ENCODE data around the gene CTNNBL1.
"Not testable (repeated sequence)": the region's sequence is repeated elsewhere in the genome, so short reads cannot be mapped to it uniquely, and the experiment has no call there.

Gene CTNNBL1

GRCh38 chr20:37662308-37662707 is 31.5 kb upstream of the CTNNBL1 start:
- no peak overlapping the region for H3K27ac ChIP-seq
- no peak for TF ChIP-seq CTCF (IDR thresholded peaks at IDR 0.05; ENCODE audit: low read depth, low read length, missing control alignments)
- no peak overlapping the region for H3K4me3 ChIP-seq (ENCODE audit: low read depth, low read length)
- H3K36me3 ChIP-seq (replicated peaks), result no peaks in the 10 kb centered on the region
- DNase-seq, result no peak
- H3K27me3 ChIP-seq (replicated peaks), result no peaks in the 10 kb centered on the region
- in situ Hi-C loops (cut with HindIII; ENCODE audit: low pct_ligation_motif_present, low sequenced_read_pairs), result no loop called here

- H3K27me3 ChIP-seq (replicated peaks); H3K36me3 ChIP-seq (replicated peaks); in situ Hi-C loops (cut with HindIII; ENCODE audit: low pct_ligation_motif_present, low sequenced_read_pairs); DNase-seq; H3K4me3 ChIP-seq (ENCODE audit: low read depth, low read length); H3K27ac ChIP-seq: not testable (repeated sequence)
These were observed 29.2 kb upstream of the CTNNBL1 start for GRCh38 chr20:37664595-37664994.

GRCh38 chr20:37668166-37668565 is 25.7 kb upstream of the CTNNBL1 start:
- in situ Hi-C loops (cut with HindIII; ENCODE audit: low pct_ligation_motif_present, low sequenced_read_pairs), result no loop called here
- Histone ChIP-seq H3K36me3 (replicated peaks) (no peaks in the 10 kb centered on the region), H3K27ac (no peak overlapping the region), H3K4me3 (ENCODE audit: low read depth, low read length) (no peak overlapping the region), H3K27me3 (replicated peaks) (peaks cover 21% of the 10 kb centered on the region)
- no peak for DNase-seq
- TF ChIP-seq CTCF (IDR thresholded peaks at IDR 0.05; ENCODE audit: low read depth, low read length, missing control alignments), result no peak

- Histone ChIP-seq H3K4me3 (ENCODE audit: low read depth, low read length) (no peak overlapping the region), H3K27me3 (replicated peaks) (peaks cover 21% of the 10 kb centered on the region), H3K36me3 (replicated peaks) (no peaks in the 10 kb centered on the region), H3K27ac (no peak overlapping the region)
- in situ Hi-C loops (cut with HindIII; ENCODE audit: low pct_ligation_motif_present, low sequenced_read_pairs), result no loop called here
- DNase-seq, result no peak
- TF ChIP-seq CTCF (IDR thresholded peaks at IDR 0.05; ENCODE audit: low read depth, low read length, missing control alignments), result no peak
These were observed 24.6 kb upstream of the CTNNBL1 start for GRCh38 chr20:37669062-37669772.

- no peak overlapping the region for H3K4me3 ChIP-seq (ENCODE audit: low read depth, low read length)
- in situ Hi-C loops (cut with HindIII; ENCODE audit: low pct_ligation_motif_present, low sequenced_read_pairs), result no loop called here
- peaks cover 21% of the 10 kb centered on the region for H3K27me3 ChIP-seq (replicated peaks)
- H3K27ac ChIP-seq, result no peak overlapping the region
- DNase-seq, result no peak
- no peaks in the 10 kb centered on the region for H3K36me3 ChIP-seq (replicated peaks)
- no peak for TF ChIP-seq CTCF (IDR thresholded peaks at IDR 0.05; ENCODE audit: low read depth, low read length, missing control alignments)
These were observed 24.0 kb upstream of the CTNNBL1 start for GRCh38 chr20:37669773-37670236.

- Histone ChIP-seq H3K27me3 (replicated peaks) (peaks cover 21% of the 10 kb centered on the region), H3K4me3 (ENCODE audit: low read depth, low read length) (no peak overlapping the region)
- in situ Hi-C loops (cut with HindIII; ENCODE audit: low pct_ligation_motif_present, low sequenced_read_pairs), result no loop called here
These were observed 23.5 kb upstream of the CTNNBL1 start for GRCh38 chr20:37670351-37670791.

More at GRCh38 chr20:37670351-37670791, 23.5 kb upstream of the CTNNBL1 start:
- no peak for DNase-seq
- Histone ChIP-seq H3K36me3 (replicated peaks) (no peaks in the 10 kb centered on the region), H3K27ac (no peak overlapping the region)
- TF ChIP-seq CTCF (IDR thresholded peaks at IDR 0.05; ENCODE audit: low read depth, low read length, missing control alignments), result no peak

All from brain microvascular endothelial cell (primary cell).